GM19395 (cell line): ENCODE results near the gene BABAM2.

Experiments used
- ATAC-seq: cut with Tn5 transposase; IDR thresholded peaks from one replicate; pipeline ENCODE4 v1.9.1; 2021; ENCODE audit warnings: mild to moderate bottlenecking, moderate library complexity; ENCODE audit not compliant: unreplicated experiment

The BABAM2 gene

DNA sequence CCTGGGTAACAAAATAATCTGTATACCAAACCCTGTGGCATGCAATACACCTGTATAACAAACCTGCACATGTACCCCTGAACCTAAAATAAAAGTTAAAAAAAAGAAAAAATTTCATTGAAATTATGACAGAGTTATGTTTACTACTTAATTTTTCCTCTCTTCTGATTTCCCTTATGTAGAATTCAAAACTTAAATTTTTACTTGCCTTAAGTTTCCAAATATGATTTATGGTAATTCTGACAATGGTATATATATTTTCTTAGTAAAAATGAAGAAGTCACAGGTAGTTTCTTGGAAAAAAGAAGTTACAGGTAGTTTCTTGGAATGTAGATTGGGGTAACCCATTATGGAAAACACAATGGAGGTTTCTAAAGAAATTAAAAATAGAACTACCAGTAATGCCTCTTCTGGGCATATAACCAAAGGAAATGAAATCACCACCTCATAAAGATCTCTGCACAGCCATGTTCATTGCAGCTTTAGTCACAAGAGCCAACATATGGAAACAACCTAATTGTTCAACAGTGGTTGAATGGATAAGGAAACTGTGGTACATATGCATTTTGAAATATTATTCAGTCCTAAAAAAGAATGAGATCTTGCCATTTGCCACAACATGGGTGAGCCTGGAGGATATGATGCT, 164.9 kb downstream of the BABAM2 start:
- no peak for ATAC-seq

GRCh38 chr2:28058791-28059190, 168.3 kb downstream of the BABAM2 start:
- no peak for ATAC-seq

GRCh38 chr2:28062867-28063266, 172.3 kb downstream of the BABAM2 start:
- no peak for ATAC-seq

- ATAC-seq: no peak
Observed at GRCh38 chr2:28063492-28063962, 173.0 kb downstream of the BABAM2 start.

- no peak for ATAC-seq
Observed at GRCh38 chr2:28067602-28068001, 177.1 kb downstream of the BABAM2 start.

GRCh38 chr2:28068088-28068487, 177.6 kb downstream of the BABAM2 start:
- ATAC-seq: no peak

GRCh38 chr2:28068527-28068926, 178.0 kb downstream of the BABAM2 start:
- ATAC-seq: no peak

- ATAC-seq: no peak
Observed at GRCh38 chr2:28071221-28071620, 180.7 kb downstream of the BABAM2 start.

DNA sequence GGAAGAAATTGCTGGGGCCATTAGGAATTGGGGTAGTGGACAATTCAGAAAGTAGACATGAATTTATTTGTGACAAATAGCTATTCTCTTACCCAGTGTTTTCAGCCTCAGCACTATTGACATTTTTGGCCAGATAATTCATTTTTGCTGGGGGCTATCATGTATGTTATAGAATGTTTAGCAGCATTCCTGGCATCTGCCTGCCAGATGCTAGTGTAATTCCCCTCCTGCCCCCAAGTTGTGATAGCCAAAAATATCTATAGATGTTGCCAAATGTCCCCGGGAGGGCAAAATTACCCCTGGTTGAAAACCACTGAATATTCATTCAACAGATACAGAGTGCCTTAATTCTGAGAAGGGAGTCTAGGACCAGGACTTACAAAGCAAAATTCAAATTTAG, 183.6 kb downstream of the BABAM2 start:
- no peak for ATAC-seq

- no peak for ATAC-seq
Observed at GRCh38 chr2:28080911-28081310, 190.4 kb downstream of the BABAM2 start.

- no peak for ATAC-seq
Observed at GRCh38 chr2:28082131-28082530, 191.6 kb downstream of the BABAM2 start.

DNA sequence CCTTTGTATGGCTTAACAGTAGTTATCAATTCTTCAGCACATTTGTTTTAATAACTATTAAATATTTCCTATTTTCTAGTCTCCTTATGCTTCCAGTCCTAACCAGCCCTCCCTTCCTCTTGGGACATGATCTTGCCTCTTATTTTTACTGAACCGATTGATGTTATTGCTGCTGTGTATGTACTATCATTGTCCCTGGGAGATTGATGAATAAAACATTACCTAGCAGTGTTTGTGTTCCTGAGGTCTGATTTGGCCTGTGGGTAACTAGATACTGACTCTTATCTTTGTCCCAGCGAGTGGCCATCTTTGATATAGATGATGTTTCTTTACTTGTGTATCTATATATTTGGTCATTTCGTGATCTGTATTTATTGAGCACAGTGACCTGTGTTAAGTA, 192.9 kb downstream of the BABAM2 start:
- no peak for ATAC-seq

DNA sequence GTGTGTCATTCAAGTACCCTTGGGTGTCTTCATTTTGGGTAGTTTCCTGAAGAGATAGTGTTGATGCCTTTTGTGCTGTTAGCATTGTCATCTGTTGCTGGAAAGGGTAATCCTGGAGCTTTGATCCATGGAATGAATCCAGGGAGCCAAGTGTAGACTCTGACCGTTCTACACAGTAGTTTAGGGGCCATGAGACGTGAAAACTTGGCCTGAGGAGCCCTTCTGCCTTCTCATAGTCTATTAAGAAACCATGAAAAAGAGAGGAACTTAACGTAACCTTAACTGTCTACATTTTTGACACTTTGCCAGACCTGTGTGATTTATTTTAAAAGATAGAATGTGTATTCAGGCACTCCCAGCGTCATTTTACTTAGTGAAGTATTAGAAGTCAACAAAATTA, 194.0 kb downstream of the BABAM2 start:
- no peak for ATAC-seq

DNA sequence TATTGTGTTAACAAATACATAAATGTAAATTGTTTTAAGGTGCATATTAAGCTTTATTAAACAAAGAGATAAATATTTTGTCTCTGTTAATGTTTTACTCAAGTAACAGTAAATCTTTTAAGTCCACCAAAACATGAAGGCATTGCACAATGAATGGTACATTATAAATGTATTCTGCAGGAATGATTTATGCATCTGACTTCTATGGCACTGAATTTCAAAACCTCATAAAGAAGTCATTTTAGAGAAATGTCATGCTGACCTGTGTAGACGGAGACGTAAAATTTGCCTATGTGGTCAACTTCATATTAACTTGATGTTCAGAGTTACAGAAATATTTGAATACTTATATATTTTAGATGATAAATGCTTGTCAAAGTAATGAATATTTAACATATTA, 194.7 kb downstream of the BABAM2 start:
- no peak for ATAC-seq

DNA sequence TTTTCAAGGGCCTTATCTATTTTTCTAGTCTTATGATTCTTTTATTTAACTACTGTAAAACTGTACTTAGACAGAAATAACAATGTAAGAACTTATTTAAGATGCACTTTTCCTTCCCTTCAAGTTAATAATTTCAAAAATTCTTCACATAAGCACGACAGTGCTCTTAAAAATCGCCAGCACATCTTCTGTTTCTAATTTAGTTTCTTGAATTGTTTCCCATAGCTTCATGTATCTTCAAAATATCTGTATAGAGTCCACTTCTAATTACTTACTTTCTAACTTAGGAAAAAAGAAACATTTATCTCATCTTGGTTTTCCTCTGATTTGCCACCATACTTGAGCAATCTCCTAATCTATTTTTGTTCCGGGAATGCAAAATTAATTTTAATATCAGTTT, 196.1 kb downstream of the BABAM2 start:
- ATAC-seq: no peak

DNA sequence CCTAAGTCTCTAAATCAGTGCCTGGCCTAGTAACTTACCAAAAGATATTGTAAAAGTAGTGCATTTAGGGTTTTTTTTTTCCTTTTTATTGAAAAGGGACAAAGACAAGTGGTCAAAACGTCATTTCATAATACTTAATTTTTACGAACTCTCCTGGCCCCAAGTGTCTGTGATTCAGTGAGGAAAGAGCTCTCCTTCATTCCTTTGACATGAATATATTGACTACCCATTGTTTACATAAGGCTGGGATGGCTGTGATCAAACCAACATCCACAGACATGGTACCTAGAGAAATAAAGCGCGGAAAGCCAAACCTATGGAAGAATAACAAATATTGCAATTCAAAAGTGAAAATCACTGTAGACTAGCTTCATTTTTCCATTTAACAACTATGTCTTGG, 198.4 kb downstream of the BABAM2 start:
- ATAC-seq: no peak

- ATAC-seq: no peak
Observed at GRCh38 chr2:28089486-28089885, 199.0 kb downstream of the BABAM2 start.

DNA sequence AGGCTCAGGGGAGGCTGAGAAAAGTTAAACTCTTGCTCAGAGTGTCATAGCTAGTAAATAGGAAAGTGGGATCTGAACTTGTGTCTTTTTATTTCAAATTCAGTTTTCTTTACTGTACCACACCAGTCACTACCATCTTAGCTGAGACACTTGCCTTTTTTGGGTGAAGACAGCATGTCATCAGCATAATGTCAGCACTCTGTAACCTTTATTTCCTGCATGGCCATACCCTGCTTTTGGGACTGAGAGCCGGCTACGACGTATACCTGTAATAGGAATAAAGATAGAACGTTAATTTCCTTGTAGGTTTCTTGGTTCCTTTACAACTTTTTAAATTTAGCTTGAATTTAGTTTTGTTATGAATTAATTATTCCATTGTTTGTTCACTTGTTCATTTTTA, 202.8 kb downstream of the BABAM2 start:
- ATAC-seq: no peak

DNA sequence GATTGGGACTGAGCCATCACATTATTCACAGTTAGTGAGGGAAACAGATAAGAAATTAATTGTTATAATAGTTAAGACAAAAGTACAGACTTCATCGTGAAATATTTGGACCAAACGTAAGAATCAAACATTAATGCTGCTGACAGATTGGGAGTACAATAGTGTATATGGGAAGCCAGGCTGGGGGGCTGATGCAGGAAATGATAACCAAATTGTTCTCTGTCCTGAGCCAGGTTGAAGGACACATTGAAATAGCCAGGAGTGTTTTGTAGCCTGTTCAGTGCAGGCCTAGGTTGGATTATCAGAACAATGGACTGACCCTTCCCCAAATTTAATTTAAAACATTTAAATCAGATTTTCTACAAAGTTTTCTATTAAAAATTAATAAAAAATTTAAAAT, 203.2 kb downstream of the BABAM2 start:
- ATAC-seq: no peak

DNA sequence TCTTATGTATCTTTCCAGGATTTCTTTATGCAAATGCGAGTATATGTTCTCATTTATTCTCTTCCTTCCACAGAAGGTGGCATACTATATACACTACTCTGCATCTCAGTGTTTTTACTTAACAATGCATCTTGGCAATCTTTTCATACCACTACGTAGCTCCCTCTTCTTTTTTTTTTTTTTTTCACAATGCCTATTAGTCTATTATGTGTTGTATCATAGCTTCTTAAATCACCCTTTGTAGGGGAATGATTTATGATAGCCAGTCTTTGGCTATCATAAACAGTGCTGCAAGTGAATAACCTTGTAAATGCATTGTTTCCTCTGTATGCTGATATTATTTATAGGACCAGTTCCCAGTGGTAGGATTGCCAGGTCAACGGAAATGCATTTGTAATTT, 204.2 kb downstream of the BABAM2 start:
- ATAC-seq: no peak

DNA sequence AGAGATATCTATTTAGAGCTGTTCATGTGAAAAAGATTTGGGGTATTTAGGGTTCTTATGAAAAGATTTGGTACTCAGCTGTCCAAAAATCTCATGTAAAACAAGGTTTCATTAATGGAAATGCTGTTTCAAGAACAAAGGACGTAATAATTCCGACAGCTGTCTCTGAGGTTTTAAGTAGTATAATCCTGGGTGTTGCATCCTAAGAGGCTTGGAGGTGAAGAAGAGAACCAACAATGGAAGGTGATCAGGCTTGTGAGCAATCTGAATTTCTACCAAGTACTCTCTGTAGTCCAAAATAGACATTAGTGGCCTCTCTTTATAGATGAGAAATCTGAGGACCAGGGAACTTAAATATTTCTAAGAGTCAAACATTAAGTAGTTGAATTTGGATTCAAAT, 205.1 kb downstream of the BABAM2 start:
- no peak for ATAC-seq

GRCh38 chr2:28096421-28096820, 205.9 kb downstream of the BABAM2 start:
- no peak for ATAC-seq

DNA sequence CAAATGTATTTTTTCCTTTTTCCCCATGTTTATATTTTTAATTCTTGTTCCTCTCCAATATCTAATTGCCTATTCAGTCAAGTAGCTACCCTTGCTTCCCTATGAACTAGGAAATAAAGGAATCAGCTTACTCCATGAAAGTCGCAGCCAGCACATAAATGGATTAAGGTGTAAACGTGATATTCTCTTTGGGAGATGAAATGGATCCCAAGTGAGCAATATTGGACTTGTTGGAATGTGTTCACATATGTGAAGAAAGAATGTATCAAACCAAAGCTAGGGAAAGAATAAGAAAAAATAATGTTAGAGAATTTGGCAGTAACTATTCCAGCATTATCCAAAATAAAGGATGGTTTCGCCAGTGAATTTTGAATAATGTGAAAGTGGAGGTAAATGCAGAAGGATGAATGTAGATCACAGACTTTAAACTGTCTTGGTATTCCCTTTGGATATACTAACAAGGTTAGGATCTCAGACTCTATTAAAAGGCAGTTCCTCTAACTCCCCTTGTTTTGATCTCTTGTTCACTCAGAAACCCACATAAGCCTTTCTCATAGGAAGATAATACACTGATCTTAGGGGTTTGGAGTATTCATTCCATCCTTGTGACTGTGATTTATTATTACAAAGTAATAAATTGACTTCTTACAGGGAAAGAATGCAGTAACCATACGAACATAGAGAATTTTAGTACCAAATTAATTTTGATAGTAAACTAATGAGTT, 208.1 kb downstream of the BABAM2 start:
- ATAC-seq: no peak
